ENCODE data around the gene AFF4.
"Not testable (repeated sequence)": the region's sequence is repeated elsewhere in the genome, so short reads cannot be mapped to it uniquely, and the experiment has no call there.

GRCh38 chr5:132982971-132983370, 19.5 kb upstream of the AFF4 start:
- TF ChIP-seq EZH2 (IDR thresholded peaks at IDR 0.05; ENCODE audit: low read depth, unreplicated experiment); CREB1 (CRISPR knock-in tag; IDR thresholded peaks at IDR 0.05; ENCODE audit: low read depth); CTCF (conservative IDR thresholded peaks at IDR 0.05; ENCODE audit: low read depth in 2 of 2); POLR2AphosphoS5 (IDR thresholded peaks at IDR 0.05; ENCODE audit: low read depth); EZH2phosphoT487 (IDR thresholded peaks at IDR 0.05; ENCODE audit: unreplicated experiment); ZNF462 (CRISPR knock-in tag; IDR thresholded peaks at IDR 0.05); REST (IDR thresholded peaks at IDR 0.05; ENCODE audit: unreplicated experiment); JUNB (IDR thresholded peaks at IDR 0.05; ENCODE audit: unreplicated experiment); STAT1 (IDR thresholded peaks at IDR 0.05; ENCODE audit: unreplicated experiment); ZNF114 (CRISPR knock-in tag; IDR thresholded peaks at IDR 0.05); ETS1 (IDR thresholded peaks at IDR 0.05); ZNF331 (CRISPR knock-in tag; IDR thresholded peaks at IDR 0.05; ENCODE audit: low read depth): not testable (repeated sequence)

All from GM23338 (cell line).